Measurements from ENCODE around the gene GAK. TPM values are rescaled to one million over a fixed set of nuclear protein-coding genes. Genes with fewer than 3 reads are reported as not detected.

Gene GAK
- total RNA-seq, 1 experiment from 2014 or later: 119 TPM

- DNase-seq (ENCODE audit: low read depth, low spot score): no peak
- in situ Hi-C loops (cut with HindIII; ENCODE audit: low pct_unique_long_range_greater_than_20kb, low sequenced_read_pairs): no loop called here
These were observed 34.4 kb upstream of the GAK start for GRCh38 chr4:966266-967112.

- no peak for DNase-seq (ENCODE audit: low read depth, low spot score)
- in situ Hi-C loops (cut with HindIII; ENCODE audit: low pct_unique_long_range_greater_than_20kb, low sequenced_read_pairs): no loop called here
These were observed 33.6 kb upstream of the GAK start for GRCh38 chr4:965766-966134.

GRCh38 chr4:965048-965765 is 33.1 kb upstream of the GAK start:
- in situ Hi-C loops (cut with HindIII; ENCODE audit: low pct_unique_long_range_greater_than_20kb, low sequenced_read_pairs): no loop called here
- no peak for DNase-seq (ENCODE audit: low read depth, low spot score)

- DNase-seq (ENCODE audit: low read depth, low spot score): no peak
- in situ Hi-C loops (cut with HindIII; ENCODE audit: low pct_unique_long_range_greater_than_20kb, low sequenced_read_pairs): no loop called here
These were observed 32.4 kb upstream of the GAK start for GRCh38 chr4:964346-965025.

- no peak for DNase-seq (ENCODE audit: low read depth, low spot score)
- in situ Hi-C loops (cut with HindIII; ENCODE audit: low pct_unique_long_range_greater_than_20kb, low sequenced_read_pairs): no loop called here
These were observed 31.4 kb upstream of the GAK start for GRCh38 chr4:963276-964225.

- DNase-seq (ENCODE audit: low read depth, low spot score): no peak
- in situ Hi-C loops (cut with HindIII; ENCODE audit: low pct_unique_long_range_greater_than_20kb, low sequenced_read_pairs): no loop called here
These were observed 30.4 kb upstream of the GAK start for GRCh38 chr4:962231-963208.

GRCh38 chr4:961351-962230 is 29.5 kb upstream of the GAK start:
- in situ Hi-C loops (cut with HindIII; ENCODE audit: low pct_unique_long_range_greater_than_20kb, low sequenced_read_pairs): no loop called here

GRCh38 chr4:960636-961350 is 28.7 kb upstream of the GAK start:
- in situ Hi-C loops (cut with HindIII; ENCODE audit: low pct_unique_long_range_greater_than_20kb, low sequenced_read_pairs): no loop called here
- no peak for DNase-seq (ENCODE audit: low read depth, low spot score)

More at GRCh38 chr4:961351-962230, 29.5 kb upstream of the GAK start:
- DNase-seq (ENCODE audit: low read depth, low spot score): no peak

- DNase-seq (ENCODE audit: low read depth, low spot score): no peak
- in situ Hi-C loops (cut with HindIII; ENCODE audit: low pct_unique_long_range_greater_than_20kb, low sequenced_read_pairs): no loop called here
These were observed 28.1 kb upstream of the GAK start for GRCh38 chr4:960140-960635.

GRCh38 chr4:959338-960139 is 27.4 kb upstream of the GAK start:
- in situ Hi-C loops (cut with HindIII; ENCODE audit: low pct_unique_long_range_greater_than_20kb, low sequenced_read_pairs): no loop called here

GRCh38 chr4:958696-959337 is 26.7 kb upstream of the GAK start:
- in situ Hi-C loops (cut with HindIII; ENCODE audit: low pct_unique_long_range_greater_than_20kb, low sequenced_read_pairs): no loop called here
- no peak for DNase-seq (ENCODE audit: low read depth, low spot score)

More at GRCh38 chr4:959338-960139, 27.4 kb upstream of the GAK start:
- no peak for DNase-seq (ENCODE audit: low read depth, low spot score)

- in situ Hi-C loops (cut with HindIII; ENCODE audit: low pct_unique_long_range_greater_than_20kb, low sequenced_read_pairs): no loop called here
- DNase-seq (ENCODE audit: low read depth, low spot score): no peak
These were observed 26.2 kb upstream of the GAK start for GRCh38 chr4:958314-958665.

- in situ Hi-C loops (cut with HindIII; ENCODE audit: low pct_unique_long_range_greater_than_20kb, low sequenced_read_pairs): no loop called here
- no peak for DNase-seq (ENCODE audit: low read depth, low spot score)
These were observed 25.6 kb upstream of the GAK start for GRCh38 chr4:957581-958313.
